HG03095 (cell line): ENCODE data around the gene HSPA1L.
A peak's percentile ranks its signal among the peaks of the same experiment; 100 is the strongest.
"Not testable (repeated sequence)": the region's sequence is repeated elsewhere in the genome, so short reads cannot be mapped to it uniquely, and the experiment has no call there.

Source experiments
- ATAC-seq: cut with Tn5 transposase; IDR thresholded peaks from one replicate; pipeline ENCODE4 v1.9.1; 2021; ENCODE audit warnings: moderate library complexity; ENCODE audit not compliant: unreplicated experiment

The HSPA1L gene

GRCh38 chr6:31837369-31838113 is 22.5 kb upstream of the HSPA1L start:
- no peak for ATAC-seq

DNA sequence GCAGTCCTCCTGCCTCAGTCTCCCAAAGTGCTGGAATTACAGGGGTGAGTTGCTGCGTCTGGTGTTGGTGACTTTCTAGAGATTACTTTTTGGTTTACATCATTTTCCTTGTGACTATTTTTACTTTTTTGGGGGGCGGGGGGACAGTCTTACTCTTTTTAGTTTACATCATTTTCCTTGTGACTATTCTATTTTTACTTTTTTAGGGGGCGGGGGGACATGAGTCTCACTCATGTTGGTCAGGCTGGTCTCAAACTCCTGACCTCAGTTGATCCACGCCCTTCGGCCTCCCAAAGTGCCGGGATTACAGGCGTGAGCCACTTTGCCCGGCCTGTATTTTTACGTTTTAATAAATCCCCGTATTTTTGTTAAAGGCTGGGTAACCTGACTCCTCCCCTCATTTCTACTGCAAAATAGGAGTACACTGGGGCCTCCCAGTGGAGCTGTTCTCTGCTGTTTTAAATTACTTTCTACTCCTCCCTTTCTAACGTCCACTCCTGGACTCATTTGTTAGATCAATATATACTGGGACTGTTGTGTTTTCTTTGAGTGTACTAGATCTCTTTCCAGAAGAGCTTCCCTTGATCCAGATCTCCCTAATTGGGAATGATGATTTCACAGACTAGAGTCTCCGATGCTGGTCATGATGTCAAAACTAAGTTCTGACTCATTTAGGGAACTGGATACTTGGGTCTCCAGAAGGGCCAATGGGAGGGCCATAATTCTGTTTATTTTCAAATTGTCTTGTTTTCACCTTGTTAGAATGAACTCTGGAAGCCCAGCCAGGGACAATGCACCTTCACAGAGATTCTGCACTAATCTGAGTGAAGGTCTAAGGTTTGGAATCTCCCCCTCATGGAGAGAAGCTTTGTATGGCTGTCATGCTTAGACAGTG is 21.6 kb upstream of the HSPA1L start:
- no peak for ATAC-seq

- no peak for ATAC-seq
Observed at GRCh38 chr6:31836047-31836473, 21.0 kb upstream of the HSPA1L start.

- ATAC-seq = no peak
Observed at GRCh38 chr6:31834367-31835250, 19.5 kb upstream of the HSPA1L start.

DNA sequence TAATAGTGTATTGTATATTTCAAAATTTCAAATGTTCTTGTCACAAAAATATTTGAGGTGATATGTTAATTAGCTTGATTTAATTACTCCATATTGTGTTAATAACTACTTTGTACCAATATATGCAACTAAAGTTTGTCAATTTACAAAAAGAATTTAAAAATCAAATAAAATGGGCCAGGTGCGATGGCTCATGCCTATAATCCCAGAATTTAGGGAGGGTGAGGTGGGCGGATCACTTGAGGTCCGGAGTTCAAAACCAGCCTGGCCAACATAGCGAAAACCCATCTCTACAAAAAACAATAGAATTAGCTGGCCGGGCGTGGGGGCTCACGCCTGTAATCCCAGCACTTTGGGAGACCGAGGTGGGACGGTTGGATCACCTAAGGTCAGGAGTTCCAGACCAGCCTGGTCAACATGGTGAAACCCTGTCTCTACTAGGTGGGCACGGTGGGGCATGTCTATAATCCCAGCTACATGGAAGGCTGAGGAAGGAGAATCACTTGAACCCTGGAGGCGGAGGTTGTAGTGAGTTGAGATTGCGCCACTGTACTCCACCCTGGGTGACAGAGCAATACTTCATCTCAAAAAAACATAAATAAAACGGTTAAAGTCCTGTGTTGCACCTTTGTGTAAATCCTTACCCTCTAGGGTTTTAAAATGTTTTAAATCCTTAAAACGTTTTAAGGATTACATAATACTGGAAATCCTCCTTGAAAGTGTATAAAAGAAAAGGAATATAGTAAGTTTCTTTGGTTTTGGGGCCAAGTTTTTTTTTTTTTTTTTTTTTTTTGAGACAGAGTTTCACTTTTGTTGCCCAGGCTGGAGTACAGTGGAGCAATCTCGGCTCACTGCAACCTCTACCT is 16.5 kb upstream of the HSPA1L start:
- no peak for ATAC-seq

DNA sequence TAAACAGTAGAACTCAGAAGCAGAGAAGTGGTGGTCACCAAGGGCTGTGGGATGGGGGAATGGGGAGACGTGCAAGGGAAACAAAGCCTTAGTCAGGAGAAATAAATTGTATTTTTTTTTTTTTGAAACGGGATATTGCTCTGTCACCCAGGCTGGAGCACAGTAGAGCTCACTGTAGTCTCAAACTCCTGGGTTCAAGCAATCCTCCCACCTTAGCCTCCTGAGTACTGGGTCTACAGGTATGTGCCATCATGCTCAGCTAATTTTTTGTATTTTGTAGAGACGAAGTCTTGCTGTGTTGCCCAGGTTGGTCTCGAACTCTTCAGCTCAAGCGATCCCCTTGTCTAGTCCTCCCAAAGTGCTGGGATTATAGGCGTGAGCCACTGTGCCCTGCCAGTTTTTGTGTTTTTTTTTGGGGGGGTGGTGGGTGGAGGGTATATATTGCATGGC is 15.8 kb upstream of the HSPA1L start:
- ATAC-seq = no peak

DNA sequence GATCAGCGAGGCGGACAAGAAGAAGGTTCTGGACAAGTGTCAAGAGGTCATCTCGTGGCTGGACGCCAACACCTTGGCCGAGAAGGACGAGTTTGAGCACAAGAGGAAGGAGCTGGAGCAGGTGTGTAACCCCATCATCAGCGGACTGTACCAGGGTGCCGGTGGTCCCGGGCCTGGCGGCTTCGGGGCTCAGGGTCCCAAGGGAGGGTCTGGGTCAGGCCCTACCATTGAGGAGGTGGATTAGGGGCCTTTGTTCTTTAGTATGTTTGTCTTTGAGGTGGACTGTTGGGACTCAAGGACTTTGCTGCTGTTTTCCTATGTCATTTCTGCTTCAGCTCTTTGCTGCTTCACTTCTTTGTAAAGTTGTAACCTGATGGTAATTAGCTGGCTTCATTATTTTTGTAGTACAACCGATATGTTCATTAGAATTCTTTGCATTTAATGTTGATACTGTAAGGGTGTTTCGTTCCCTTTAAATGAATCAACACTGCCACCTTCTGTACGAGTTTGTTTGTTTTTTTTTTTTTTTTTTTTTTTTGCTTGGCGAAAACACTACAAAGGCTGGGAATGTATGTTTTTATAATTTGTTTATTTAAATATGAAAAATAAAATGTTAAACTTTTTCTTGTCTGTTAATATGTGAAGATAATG is 14.7 kb upstream of the HSPA1L start:
- ATAC-seq = no peak

DNA sequence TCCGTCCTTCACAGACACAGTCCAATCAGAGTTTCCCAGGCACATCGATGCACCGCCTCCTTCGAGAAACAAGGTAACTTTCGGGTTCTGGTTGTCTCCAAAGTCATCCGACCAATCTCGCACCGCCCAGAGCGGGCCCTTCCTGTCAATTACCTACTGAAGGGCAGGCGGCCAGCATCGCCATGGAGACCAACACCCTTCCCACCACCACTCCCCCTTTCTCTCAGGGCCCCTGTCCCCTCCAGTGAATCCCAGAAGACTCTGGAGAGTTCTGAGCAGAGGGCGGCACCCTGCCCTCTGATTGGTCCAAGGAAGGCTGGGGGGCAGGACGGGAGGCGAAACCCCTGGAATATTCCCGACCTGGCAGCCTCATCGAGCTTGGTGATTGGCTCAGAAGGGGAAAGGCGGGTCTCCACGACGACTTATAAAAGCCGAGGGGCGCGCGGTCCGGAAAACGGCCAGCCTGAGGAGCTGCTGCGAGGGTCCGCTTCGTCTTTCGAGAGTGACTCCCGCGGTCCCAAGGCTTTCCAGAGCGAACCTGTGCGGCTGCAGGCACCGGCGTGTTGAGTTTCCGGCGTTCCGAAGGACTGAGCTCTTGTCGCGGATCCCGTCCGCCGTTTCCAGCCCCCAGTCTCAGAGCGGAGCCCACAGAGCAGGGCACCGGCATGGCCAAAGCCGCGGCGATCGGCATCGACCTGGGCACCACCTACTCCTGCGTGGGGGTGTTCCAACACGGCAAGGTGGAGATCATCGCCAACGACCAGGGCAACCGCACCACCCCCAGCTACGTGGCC is 12.4 kb upstream of the HSPA1L start, which contains the start of gene HSPA1B:
Gene HSPA1B (plus strand): TSS at position 453 of the 794 bp plus-strand sequence. CDS start 213 bp downstream, at position 666.
- peak; percentile 59 for ATAC-seq

- no peak for ATAC-seq
Observed at GRCh38 chr6:31826793-31827285, 11.8 kb upstream of the HSPA1L start.

GRCh38 chr6:31825553-31825952 is 10.5 kb upstream of the HSPA1L start:
- ATAC-seq = no peak

- ATAC-seq = not testable (repeated sequence)
Observed at GRCh38 chr6:31823592-31824196, 8.6 kb upstream of the HSPA1L start.

DNA sequence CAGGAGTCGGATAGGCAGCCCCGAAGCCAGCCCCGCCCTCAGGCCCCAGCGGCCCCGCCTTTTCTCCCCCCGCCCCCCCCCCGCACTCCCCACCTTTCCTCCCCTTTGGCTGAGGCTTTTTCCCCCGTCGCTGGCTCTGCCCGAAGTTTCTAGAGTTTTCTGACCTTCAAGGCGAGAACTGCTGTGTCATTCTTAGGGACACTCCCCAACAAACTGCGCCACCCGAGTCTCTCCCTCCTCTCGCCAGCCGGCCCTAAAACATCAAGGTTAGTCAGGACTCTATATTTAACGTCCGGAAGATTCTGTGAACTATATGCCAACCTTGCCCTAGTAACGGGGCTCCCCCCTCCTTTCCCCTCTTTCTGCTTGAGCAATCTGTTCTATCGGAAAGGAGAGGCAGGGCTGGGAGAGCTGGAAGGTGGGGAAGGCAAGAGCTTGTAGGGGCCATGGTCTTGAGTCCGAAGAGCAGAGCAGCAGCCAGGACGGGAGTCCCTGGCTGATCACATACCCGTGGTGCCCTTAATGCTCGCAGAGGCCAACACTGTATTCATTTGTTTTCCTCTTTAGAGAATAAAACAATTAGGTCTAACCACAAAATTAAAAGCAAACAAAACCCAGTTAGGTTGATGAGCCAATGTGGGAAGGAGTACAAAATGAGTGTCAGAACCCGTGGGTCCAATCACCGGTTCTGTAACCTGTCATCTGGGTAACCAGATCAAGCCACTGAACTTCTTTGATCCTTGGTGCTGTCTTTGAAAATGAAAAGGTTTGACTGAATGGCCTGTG is 7.1 kb upstream of the HSPA1L start:
- ATAC-seq = no peak

DNA sequence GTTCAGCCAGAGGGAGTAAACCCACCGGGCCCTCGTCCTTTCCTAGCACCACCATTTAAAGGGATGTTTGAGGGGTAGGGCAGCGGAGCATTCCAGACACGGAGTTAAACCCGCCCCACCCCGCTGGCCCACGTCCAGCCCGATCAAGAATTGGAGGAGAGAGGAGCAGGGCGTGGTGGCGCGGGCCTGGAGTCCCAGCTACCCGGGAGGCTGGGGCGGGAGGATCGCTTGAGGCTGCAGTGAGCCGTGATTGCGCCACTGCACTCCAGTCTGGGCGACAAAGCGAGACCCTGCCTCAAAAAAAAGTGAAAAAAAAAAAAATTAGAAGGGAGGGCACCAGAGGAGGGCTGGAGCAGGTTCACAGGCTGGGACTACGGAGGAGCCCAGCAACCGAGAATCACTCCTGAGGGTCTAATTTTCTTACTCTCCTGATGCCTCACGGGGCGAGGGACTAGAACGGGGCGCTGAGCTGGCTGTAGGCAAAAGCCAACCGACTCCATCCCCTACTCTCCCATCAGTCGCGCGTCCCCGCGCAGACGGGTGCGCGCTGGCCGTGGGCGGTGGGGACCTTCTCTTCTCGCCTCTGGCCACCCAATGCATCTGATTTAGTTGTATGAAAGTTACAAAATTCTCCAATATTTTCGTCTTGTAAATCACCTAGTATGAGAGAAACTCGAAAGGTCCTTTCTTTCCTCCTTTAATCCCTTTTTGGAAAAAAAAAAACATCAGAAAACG is 6.4 kb upstream of the HSPA1L start:
- peak; percentile 39 for ATAC-seq

DNA sequence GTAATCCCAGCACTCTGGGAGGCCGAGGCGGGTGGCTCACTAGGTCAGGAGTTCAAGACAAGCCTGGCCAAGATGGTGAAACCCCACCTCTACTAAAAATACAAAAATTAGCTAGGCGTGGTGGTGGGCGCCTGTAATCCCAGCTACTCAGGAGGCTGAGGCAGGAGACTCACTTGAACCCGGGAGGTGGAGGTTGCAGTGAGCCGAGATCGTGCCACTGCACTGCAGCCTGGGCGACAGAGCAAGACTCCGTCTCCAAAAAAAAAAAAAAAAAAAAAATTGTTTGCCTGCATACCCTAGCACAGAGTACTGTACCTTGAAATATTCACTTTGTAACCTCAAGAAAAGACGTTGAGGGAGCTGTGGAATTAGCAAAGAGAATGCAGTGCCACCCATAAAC is 5.3 kb upstream of the HSPA1L start:
- ATAC-seq = not testable (repeated sequence)

- ATAC-seq = no peak
Observed at GRCh38 chr6:31819871-31820299, 4.8 kb upstream of the HSPA1L start.

DNA sequence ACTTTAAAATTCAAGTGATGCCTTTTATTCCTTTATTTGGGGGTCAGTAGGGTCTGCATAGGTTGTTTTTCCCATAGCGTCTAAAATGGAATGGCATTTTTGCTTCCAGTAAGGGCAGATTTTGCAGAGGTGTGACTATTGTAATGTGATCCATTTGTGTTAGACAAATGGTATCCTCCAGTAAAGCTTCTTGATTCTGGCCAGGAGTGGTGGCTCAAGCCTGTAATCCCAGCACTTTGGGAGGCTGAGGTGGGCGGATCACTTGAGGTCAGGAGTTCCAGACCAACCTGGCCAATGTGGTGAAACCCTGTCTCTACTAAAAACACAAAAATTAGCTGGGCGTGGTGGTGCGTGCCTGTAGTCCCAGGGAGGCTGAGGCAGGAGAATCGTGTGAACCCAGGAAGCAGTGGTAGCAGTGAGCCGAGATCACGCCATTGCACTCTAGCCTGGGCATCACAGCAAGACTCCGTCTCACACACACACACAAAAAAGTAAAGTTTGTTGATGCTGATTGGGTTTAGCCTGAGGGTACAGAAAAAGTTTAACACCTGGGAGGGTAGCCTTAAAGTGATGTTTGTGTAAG is 2.9 kb upstream of the HSPA1L start:
- not testable (repeated sequence) for ATAC-seq
